Measurements from ENCODE around the gene MRPL24. TPM values are rescaled to one million over a fixed set of nuclear protein-coding genes. Genes with fewer than 3 reads are reported as not detected.

Gene MRPL24
- total and polyA plus RNA-seq, 12 donors = 70.3 to 250 (median 88.1) TPM

DNA sequence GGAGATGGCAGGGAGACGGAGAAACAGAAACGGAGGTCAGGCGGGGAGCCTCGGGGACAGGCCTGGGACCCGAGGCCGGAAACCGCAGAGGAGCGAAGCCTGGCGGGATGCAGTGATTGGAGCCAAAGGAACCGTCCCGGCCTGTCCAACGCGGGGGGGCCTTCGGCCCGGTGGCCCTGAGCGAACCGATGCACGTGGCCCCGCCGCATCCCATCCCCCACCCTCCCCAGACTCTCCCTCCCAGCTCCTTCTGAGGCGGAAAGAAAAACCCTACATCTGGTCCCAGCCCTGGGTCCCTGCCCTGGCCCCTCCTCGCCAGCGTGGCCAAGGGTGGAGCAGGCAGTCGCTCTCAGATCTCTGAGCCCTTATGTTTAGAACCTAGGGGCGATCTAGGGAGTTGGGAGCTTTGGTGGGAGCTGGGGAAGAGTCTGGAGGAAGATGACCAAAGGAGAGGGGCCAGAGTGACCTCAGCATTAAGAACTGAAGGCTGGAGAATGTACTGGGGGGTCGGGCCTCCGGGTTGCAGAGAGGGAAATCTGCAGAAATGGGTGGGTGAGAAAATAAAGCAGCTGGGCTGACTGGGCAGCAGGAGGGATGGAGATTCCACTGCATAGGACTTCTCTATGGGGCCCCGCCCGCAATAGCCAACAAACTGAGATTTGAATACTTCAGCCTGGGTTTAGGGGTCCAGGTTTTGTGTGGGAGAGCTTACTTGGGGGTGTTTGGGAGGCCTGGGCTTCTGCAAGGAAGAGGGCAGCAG lies 34.1 kb downstream of the MRPL24 start:
- TF ChIP-seq, protein P1, sequence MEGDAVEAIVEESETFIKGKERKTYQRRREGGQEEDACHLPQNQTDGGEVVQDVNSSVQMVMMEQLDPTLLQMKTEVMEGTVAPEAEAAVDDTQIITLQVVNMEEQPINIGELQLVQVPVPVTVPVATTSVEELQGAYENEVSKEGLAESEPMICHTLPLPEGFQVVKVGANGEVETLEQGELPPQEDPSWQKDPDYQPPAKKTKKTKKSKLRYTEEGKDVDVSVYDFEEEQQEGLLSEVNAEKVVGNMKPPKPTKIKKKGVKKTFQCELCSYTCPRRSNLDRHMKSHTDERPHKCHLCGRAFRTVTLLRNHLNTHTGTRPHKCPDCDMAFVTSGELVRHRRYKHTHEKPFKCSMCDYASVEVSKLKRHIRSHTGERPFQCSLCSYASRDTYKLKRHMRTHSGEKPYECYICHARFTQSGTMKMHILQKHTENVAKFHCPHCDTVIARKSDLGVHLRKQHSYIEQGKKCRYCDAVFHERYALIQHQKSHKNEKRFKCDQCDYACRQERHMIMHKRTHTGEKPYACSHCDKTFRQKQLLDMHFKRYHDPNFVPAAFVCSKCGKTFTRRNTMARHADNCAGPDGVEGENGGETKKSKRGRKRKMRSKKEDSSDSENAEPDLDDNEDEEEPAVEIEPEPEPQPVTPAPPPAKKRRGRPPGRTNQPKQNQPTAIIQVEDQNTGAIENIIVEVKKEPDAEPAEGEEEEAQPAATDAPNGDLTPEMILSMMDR (IDR thresholded peaks at IDR 0.05) = no peak
- DNase-seq (peak; percentile 69 to 72), ATAC-seq (peak; percentile 38 to 75 (median 68))
- peak overlapping the region in 9 of 10 donors; percentile 13 to 82 (median 70) for H3K27ac ChIP-seq
- H3K27me3 ChIP-seq = peaks cover 5 to 54% (median 34%) of the 10 kb centered on the region in 7 donors
- no peaks in the 10 kb centered on the region for H3K36me3 ChIP-seq
- H3K4me3 ChIP-seq = peak overlapping the region in 9 of 10 donors; percentile 31 to 53 (median 48)
- no peaks in the 10 kb centered on the region for H3K9me3 ChIP-seq
- WGBS, 2 donors = 12 to 22% methylated on average over 26 to 29 of the region's 29 CpGs
- intact Hi-C loops (cut with DNase I) = no loop called here
- H3K4me1 ChIP-seq = peaks cover 17 to 65% (median 40%) of the 10 kb centered on the region in 9 donors

GRCh38 chr1:156705918-156706656 lies 34.8 kb downstream of the MRPL24 start:
- no peaks in the 10 kb centered on the region for H3K36me3 ChIP-seq
- peaks cover 5 to 62% (median 41%) of the 10 kb centered on the region in 7 donors for H3K27me3 ChIP-seq
- peak overlapping the region; percentile 13 to 82 (median 70) for H3K27ac ChIP-seq
- intact Hi-C loops (cut with DNase I) = no loop called here
- TF ChIP-seq, protein P1 (IDR thresholded peaks at IDR 0.05) = peak; percentile 62 to 89 (median 82)
- WGBS, 2 donors = 1 to 2% methylated on average over 45 of the region's 45 CpGs
- DNase-seq (peak; percentile 57 to 58), ATAC-seq (peak in 7 of 8 donors; percentile 53 to 83 (median 68))
- H3K9me3 ChIP-seq = no peaks in the 10 kb centered on the region
- H3K4me3 ChIP-seq = peak overlapping the region; percentile 20 to 53 (median 48)
- peaks cover 17 to 65% (median 40%) of the 10 kb centered on the region in 9 donors for H3K4me1 ChIP-seq

DNA sequence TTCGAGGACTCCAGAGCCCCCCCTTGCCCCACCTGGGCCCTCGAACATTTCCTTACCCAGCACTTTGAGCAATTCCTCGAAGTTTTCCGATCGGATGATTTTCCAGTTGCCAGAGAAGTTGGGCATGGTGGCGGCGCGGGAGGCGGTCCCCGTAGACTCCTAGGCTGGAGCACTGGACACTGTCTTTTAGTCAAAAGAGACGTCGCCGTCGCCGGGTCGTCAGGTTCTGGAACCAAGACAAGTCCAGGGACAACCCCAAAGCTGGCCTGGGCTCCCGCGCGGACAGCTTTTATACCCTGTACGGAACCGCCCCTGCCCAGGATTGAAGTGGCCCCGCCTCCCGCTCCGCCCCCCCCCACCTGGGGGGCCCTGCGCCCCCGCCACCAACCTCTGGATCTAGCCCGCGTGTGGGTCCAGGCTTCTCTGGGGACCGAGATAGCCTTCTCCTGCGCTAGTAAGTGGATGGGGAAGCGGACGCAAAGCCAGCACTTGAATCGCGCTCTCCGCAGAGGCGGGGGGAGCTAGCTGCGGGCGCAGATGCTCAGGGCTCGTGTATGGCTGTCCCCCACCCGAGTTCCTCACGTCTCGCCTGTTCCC lies 35.5 kb downstream of the MRPL24 start, which contains the start of gene CRABP2:
Gene CRABP2 (minus strand): TSS at position 263 of the 597 bp plus-strand sequence. CDS start 137 bp downstream, at position 126.
- Histone ChIP-seq H3K9me3 (no peaks in the 10 kb centered on the region), H3K4me3 (peak within 1 kb of the TSS; percentile 20 to 53 (median 48)), H3K4me1 (peaks cover 17 to 63% (median 40%) of the 10 kb centered on the region in 9 donors), H3K27me3 (peaks cover 5 to 68% (median 48%) of the 10 kb centered on the region in 7 donors), H3K36me3 (no peaks in the 10 kb centered on the region), H3K27ac (peak within 1 kb of the TSS; percentile 13 to 82 (median 70))
- ATAC-seq (peak in 5 of 8 donors; percentile 2 to 21 (median 18)), DNase-seq (no peak)
- intact Hi-C loops (cut with DNase I) = no loop called here
- TF ChIP-seq, protein P1 (IDR thresholded peaks at IDR 0.05) = no peak
- WGBS, 2 donors = 0 to 1% methylated on average over 41 to 42 of the region's 42 CpGs

GRCh38 chr1:156704930-156705320 lies 36.0 kb downstream of the MRPL24 start:
- Histone ChIP-seq H3K4me1 (peaks cover 17 to 58% (median 36%) of the 10 kb centered on the region in 9 donors), H3K27ac (no peak overlapping the region), H3K4me3 (peak overlapping the region in 9 of 10 donors; percentile 31 to 53 (median 48)), H3K36me3 (peaks cover 0 to 3% (median 0%) of the 10 kb centered on the region in 9 donors), H3K27me3 (peaks cover 5 to 70% (median 53%) of the 10 kb centered on the region in 7 donors), H3K9me3 (no peaks in the 10 kb centered on the region)
- ATAC-seq = peak in 1 of 8 donors; percentile 30
- TF ChIP-seq, protein P1 (IDR thresholded peaks at IDR 0.05) = no peak
- intact Hi-C loops (cut with DNase I) = no loop called here
- whole genome bisulfite sequencing, 2 donors = 4 to 6% methylated on average over 26 to 29 of the region's 29 CpGs
- peak in 1 of 2 donors; percentile 33 for DNase-seq

Data from heart right ventricle (tissue), 16 donors.